Measurements from ENCODE around the gene CA5A.

GRCh38 chr16:87848676-87849345, 87.5 kb downstream of the CA5A start:
- TF ChIP-seq CTCF (IDR thresholded peaks at IDR 0.05; ENCODE audit: insufficient read depth, low read depth, low read length) (no peak), EZH2 (IDR thresholded peaks at IDR 0.05; ENCODE audit: insufficient read depth, low read length) (no peak)
